NCI-H2227 (cell line): ENCODE measurements around the gene P3H2.

ENCODE experiments used
- DNase-seq: peaks from one replicate; lab custom pipeline; 2025; ENCODE audit not compliant: unreplicated experiment; lab: John Stamatoyannopoulos, UW

P3H2 gene

GRCh38 chr3:189950258-189950657 lies 170.4 kb downstream of the P3H2 start:
- no peak for DNase-seq

- DNase-seq, result no peak
Measured at GRCh38 chr3:189949580-189949979, 171.1 kb downstream of the P3H2 start.

DNA sequence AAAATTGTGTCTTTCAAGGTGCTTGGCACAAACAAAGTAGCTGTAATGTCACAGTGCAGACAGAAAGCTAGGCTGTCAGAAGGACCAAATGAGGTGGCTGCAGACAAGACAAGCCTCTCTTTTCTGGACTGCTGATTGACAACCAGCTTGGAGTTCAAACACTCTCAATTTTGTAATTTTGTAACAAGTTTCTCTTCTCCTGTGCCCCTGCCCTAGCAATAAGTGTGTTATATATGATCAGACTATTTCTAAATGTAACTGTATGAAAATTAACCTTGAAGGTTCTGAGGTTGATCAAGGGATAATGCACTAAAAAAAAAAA lies 172.0 kb downstream of the P3H2 start:
- no peak for DNase-seq

DNA sequence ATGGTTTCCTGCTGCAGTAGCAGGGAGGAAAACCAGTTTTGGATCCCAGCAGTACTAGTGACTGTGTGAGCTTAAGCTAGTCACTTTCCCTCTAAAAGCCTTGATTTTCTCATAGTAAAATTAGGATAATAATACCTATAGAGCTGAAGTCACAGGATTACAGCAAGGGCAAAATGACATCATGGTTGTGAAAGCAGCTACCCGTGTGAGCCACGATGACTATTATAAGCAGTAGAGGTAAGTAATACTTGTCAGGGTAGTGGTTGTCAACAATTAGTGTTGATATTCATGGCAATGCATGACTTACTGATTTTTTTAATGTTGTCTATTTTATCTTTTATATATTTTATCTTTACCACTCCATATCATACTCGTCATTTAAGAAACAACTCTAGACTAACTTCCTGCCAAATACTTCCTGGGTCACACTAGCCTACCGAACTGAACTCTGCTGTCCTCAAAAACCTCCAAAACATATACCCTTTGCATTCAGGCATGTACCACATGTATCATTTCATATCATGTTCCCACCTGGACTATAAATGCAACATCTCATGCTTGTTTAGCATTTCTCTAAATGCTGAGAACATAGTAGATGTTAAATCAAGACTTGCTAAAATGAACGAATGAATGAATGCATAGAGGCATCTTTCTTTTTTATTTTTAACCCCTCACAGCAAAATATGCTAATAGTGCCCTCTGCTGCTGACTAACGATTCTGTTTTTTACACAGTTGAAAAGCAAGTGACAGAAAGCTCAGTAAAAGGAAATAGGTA lies 172.6 kb downstream of the P3H2 start:
- DNase-seq, result no peak

DNA sequence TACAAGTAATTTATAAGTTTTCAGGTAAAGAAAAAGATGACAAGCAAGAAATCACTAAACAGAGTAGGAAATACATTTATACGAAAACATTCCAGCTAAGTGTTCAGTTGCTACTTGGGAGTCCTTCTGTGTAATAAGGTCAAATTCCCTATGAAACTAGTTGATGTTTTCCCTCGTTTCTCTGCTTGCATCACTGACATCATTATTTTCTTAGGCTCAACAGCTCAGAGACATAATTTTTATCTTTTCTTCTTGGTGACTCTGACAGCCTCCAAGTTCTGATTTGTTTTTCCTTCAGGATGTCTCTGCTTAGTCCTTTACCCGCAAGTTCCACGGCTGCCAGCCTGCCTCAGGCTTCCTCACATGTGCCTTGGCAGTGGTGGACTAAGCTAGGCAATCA lies 173.6 kb downstream of the P3H2 start:
- DNase-seq, result no peak

DNA sequence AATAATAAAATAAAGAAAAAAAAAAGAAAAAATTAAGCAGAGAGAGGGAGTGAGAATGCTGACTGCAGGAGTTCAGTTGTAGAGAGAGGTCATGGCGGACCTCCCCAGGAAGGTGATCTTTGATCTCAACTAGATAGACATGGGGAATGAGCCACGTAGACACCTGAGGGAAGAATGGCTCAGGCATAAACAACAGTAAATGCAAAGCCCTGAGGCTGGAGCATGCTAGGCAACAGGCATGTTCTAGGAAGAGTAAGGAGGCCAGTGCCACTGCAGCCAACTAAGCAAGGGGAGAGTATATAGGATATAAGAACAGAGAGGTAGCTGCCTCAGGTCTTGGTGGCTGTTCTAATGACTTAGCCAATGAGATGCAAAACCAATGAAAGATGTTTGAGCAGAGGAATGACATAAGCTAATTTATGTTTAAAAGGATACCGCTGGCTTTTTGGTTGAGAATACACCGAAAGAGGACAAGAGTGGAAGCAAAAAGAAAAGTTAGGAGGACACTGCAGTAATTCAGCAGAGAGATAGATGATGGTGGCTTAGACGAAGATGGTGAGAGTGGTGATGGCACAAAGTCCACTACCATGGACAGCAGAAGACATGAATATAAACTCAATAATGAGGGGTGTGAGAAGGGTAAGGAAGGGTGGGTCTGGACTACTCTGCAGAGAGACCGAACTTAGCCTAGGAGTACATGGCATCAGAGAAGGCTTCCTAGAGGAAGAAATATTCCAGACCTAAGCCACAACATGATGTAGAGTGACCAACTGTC lies 174.6 kb downstream of the P3H2 start:
- DNase-seq, result no peak

GRCh38 chr3:189944285-189945145 lies 176.2 kb downstream of the P3H2 start:
- DNase-seq, result no peak

GRCh38 chr3:189942948-189943347 lies 177.7 kb downstream of the P3H2 start:
- no peak for DNase-seq

- DNase-seq, result no peak
Measured at GRCh38 chr3:189941679-189942078, 179.0 kb downstream of the P3H2 start.

DNA sequence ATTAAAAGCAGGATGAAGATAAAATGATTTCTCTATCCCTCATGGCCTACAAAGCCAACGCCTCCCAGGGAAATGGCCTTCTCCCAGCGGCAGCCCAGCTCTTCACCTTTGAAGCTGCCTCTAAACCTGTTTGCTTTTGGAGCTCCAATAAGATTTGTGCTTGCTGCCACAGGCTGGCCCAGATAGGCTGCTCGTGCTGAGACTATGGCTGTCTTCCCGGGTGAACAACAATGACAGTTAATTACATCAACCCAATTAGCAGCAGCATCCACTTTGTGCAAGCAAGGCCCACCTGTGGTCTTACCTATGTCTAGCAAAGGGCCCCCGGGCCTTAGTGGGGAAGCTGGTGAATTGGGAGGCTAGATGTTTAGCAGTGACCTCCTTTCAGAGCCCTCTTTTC lies 179.6 kb downstream of the P3H2 start:
- DNase-seq, result no peak

GRCh38 chr3:189937302-189938127 lies 183.2 kb downstream of the P3H2 start:
- no peak for DNase-seq

DNA sequence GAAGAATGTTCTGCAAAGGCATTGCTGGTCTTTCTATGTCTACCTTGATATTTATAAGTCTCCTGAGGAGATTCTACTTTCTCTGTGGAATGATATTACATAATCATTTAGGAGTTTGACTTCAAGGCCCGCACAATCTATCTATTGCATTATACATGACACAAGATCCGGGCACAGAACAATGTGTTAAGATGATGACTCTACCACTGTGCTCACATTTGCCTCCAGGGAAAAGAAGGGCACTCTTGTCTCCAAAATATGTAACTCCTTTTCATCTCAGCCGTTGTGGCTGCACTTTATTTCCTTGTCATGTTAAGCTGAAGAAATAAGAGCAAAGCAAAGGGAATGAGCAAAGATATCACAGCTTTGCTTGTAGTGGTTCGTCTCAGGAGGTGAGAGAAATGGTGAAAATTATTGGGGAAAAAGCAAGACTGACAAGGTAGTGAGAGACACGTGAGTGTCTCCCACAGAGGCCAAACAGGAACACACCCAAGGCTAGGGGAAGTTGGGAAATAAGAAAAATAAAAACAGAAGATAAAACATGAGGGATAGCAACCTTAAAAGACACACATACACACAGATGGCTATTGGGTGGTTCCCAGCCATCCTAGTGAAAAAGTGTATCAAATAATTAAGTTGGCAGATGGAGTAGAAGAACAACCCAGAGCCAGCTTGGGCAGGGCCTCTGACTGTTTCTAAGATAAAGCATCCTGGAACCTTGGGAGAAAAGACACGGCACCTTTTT lies 184.3 kb downstream of the P3H2 start:
- DNase-seq, result no peak

DNA sequence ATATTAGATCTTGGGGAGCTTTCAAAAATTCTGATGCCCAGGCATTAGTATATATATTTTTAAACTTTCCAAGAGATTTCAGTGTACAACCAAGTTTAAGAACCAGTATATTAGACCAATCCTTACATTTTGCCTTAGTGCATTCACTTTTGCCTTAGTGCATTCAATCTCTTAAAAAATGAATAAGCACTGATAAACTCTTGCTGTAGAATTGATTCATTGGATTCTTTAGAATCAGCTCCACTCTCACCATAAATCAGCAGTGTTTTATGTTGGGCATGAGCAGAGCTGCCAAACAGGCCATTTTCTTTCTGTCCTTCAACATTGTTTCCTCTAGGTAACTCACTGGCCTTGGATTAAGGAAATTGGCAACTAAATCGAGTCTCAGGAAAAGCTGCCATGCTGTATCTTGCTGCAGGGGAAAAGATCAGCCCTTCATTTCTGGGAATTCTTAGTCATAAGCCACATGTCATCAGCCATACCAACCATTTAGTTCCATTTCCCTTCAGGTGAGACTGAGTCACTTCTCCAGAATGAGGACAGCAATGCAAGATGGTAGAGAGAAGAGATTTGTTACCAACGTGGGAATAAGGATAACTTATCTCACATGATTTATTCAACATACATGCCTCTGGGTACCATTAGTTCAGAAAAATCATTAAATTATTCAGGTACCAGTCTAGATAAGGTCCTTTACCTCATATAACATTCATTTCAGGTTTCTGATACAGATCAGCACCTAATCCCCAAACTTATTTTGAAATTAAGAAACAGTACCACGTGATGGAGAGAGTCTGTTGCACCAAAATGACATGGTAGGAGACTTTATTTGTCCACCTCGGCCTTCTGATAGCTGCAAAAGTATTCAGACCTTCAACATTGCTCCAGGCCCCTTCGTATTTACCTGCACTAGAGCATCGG lies 192.5 kb downstream of the P3H2 start:
- no peak for DNase-seq

DNA sequence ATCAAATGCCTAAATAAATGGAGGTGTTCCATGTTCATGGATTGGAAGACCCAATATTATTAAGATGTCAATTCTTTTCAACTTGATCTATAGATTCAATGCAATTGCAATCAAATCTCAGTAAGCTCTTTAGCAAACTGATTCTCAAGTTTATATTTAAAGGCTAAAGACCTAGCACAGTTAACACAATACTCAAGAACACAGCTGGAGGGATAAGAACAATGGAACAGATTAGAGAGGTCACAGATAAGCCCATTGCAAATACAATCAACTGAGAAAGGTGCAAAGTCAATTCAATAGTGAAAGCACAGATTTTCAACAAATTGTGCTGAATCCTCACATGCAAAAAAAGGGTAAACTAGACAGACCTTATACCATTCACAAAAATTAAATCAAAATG lies 198.9 kb downstream of the P3H2 start:
- no peak for DNase-seq

- no peak for DNase-seq
Measured at GRCh38 chr3:189914799-189915198, 205.9 kb downstream of the P3H2 start.

- DNase-seq, result no peak
Measured at GRCh38 chr3:189911001-189911400, 209.7 kb downstream of the P3H2 start.

DNA sequence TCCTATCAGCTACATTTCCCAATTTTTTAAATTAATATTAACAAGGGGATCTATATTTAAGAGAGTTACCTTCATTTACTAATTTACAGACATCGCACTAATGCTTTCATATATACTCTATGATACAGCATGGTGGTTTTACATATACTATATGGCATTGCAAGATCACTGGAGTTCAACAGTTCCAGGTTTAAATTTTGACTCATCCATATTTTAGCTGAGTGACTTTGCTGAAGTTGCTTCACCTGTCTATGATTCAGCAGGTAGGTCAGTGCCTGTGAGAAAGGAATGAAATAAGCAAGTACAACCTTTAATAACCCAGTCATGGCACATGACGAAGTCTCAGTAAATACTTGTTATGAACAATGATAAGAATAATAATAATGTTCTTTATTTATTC lies 211.1 kb downstream of the P3H2 start:
- DNase-seq, result no peak

- DNase-seq, result no peak
Measured at GRCh38 chr3:189909139-189909538, 211.6 kb downstream of the P3H2 start.

GRCh38 chr3:189908646-189909045 lies 212.1 kb downstream of the P3H2 start:
- no peak for DNase-seq
